HG03139 (cell line): ENCODE measurements around the gene SAE1.
A peak's percentile ranks its signal among the peaks of the same experiment; 100 is the strongest.

Experiments
- ATAC-seq: cut with Tn5 transposase; IDR thresholded peaks from one replicate; pipeline ENCODE4 v1.9.1; 2021; ENCODE audit not compliant: unreplicated experiment

The SAE1 gene

DNA sequence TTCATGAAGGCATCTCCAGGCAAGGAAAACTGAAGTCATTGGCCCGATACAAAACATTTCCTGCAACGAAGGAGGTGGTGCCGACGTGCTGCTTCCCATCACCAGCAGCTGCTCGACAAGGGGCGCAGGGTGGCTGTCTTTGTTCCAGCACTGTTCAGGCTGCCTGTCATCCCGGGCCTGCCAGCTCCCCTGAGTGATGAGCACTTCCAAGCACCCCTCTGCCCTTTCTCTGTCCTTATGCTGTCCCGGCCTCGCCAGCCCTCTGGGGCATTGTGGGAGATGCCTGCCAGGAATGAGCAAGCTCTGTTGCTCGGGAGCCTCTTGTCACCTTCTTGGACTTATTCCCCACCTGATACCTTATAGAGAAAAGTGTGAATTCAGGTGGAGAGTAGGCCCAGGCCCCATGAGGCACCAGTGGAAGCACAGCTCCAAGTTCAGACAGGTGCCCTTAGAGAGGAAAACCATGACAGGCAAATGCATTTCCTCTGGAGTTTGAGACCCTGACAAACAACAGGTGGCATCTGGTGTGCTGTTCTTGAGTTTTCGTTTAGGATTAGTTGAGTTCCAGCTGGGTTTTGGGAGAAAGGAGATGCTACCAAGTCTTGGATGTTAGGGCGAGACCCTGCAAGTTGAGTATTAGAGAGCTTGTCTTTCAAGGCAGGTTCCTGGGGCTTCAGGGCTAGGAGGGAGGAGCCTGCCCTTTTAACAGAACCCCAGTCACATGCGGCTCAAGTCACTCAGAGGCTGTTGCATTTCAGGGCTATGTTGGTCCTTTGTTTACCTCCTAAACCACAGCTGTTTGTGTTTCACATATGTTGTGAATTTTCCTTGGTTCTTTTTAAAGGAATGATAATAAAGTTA is 78.9 kb downstream of the SAE1 start:
- no peak for ATAC-seq

DNA sequence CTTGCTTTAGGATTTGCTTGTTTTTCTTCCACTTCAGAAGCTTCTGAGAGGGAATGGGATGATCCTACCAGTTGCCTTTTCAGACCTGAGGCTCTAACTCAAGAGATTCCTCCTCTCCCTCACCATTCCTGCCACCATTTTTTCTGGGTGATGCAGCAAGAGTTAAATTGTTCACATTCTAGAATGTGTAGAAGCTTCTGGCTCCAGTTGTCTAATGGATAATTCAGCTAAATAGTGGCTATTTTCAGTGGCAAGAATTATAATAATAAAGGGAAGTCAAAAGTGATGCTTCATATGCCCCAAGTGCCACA is 79.5 kb downstream of the SAE1 start:
- ATAC-seq, result no peak

DNA sequence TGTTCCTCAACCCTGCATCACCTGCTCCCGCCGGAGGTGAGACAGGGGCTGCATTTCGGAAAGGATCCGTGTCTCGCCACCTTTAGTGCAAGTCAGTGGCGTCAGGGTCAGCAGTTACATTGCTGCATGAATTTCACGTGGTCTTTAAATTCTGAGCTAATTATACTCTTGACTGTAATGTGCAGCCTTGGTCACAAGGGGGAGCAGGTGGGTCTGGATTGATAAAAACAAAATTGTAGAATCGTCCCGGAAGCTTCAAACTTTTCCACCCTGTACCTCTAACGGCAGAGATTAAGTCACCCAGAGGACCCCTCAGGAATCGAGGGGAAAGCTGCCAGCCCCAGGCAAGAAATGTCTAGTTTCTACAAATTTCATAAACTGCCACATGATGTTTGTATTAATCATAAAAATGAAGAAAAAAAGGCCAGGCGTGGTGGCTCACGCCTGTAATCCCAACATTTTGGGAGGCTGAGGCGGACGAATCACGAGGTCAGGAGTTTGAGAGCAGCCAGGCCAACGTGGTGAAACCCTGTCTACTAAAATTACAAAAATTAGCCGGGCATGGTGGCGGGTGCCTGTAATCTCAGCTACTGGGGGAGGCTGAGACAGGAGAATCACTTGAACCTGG is 80.2 kb downstream of the SAE1 start:
- no peak for ATAC-seq

DNA sequence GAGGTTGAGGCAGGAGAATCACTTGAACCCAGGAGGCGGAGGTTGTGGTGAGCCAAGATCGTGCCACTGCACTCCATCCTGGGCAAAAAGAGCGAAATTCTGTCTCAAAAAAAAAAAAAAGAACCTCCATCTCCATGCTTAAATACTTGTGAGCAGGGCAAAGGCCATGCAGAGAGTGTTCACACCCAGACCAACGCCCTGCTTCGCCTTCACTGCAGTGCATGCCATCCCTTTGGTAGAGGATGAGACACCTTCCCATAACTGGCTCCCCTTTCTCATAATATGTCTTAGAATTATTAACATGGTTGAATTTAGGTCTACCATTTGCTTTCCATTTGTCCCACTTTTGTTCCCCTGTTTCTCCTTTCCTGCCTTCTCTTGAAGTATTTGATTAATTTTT is 84.9 kb downstream of the SAE1 start:
- ATAC-seq, result no peak

DNA sequence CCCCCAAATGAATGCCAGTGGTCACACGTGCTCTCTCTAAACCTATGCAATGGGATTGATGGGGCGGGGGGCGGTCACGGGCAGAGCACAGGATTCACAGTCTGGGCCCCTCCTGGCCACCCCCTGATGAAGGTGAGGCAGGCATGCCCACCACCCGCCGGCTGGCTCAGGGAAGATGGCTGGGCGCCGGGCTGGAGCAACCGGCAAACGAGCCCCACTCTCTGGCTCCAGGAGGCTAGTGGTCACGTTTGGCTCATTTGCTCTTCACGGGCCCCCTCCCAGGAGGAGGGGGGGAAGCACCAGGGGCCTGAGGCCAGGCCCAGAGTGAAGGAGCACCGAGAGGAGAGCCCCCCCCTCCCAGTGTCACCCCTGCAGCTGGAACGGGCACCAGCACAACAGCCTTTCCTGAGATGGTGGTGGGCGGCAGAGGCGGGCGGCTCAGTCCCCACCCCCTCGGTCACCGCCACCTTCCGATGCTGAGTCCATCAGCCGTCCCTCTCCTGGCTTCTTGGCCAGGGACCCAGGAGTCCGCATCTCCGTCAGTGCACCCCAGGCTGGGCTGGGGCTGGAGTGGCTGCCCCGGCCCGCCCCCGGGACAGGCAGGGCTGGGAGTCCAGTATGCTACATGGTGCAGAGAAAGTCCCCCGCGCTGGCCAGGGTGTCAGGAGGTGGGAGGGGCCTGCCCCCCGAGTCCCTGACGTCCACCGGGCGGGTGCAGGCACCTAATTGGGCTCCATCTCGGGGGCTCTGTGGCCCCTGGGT is 90.6 kb downstream of the SAE1 start:
- no peak for ATAC-seq

DNA sequence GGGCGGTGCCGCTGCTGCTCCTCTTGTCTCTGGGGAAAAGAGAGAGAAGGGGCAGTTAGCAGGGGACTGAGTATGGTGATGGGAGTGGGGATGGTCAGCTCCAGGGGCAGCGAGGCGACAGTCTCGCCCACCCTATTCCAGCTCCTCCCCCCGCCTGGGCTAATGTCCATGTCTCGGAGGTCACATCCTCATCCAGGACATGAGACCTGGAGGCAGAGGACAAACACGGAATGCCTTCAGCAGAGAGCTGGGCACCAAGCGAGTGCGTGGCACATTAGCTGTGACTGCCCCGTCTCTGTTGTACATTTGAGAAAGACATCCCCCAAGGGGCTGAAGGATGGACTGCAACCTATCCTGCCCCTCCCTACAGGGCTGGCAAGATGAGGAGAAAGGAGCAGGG is 91.3 kb downstream of the SAE1 start:
- ATAC-seq, result no peak

DNA sequence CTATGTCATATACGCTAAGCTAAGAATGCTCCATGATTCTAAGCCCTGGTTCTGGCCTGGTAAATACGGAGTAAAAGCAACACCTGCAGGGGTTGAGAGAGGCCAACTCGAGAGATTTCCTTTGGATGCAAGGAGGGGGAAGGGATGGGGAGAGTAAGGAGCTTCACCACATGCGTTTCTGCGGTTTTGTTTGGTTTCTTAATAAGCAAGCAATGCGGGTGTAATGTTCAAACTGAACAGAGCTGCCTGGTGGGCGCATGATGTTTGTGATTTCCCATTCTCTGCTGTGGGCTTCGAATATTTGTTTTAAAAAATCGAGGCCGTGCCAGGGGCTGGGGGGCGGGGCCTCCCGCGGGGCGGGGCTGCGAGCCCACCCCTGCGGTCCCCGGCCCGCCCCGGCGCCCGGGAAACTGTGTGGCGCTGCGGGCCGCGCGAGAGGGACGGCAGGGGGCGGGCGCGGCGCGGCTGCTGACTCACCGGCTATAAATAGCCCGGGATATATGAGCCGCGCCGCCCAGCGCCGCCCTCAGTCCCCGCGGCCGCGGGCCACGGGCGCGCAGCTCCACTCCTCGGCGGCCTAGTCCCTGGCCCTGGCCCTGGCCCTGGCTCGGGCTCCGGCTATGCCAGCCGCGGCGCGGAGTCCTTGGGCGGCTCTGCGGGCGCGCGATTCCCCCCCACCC is 95.3 kb downstream of the SAE1 start:
- ATAC-seq, result peak; percentile 36

DNA sequence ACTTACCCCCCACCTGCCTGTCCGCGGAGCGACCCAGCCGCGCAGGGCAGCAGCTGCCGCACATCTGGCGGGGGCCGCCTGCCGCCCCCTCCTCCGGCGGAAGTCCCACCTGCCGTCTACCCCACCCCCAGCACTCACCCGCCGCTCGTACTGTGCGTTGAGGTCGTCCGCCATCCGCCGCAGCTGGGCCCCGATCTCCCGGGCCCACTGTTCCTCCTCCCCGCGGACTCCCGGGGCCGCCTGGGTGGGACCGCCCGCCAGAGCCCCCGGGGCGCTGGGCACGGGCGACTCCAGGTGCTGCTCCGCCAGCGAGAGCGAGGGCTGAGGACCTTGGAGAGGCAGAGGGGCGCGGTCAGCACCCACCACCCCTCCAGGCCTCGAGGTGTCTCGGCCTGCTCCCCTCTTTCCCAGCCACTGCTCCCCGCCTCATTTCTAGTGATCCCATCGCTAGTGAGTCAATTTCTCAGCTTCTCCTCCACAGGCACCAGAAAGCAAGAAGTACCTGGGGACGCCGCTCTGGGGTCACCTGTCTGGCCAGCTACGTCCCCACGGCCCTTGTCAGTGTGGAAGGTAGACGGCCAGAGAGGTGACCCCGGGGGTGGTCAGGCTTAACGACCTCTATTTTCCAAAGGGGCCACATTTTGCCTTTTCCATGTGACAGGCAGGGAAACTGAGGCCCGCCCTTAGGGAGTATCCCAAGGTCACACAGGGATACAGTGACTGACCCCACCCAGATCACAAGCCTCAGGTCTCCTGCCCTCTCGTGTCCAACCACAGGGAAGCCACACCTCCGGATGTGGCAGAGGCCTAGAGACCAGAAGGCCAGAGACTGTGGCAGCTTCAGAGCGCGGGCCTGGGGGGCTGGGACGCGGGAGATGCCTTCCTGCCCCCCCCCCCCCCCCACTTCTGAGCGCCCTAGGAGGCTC is 96.1 kb downstream of the SAE1 start:
- ATAC-seq, result peak; percentile 6

DNA sequence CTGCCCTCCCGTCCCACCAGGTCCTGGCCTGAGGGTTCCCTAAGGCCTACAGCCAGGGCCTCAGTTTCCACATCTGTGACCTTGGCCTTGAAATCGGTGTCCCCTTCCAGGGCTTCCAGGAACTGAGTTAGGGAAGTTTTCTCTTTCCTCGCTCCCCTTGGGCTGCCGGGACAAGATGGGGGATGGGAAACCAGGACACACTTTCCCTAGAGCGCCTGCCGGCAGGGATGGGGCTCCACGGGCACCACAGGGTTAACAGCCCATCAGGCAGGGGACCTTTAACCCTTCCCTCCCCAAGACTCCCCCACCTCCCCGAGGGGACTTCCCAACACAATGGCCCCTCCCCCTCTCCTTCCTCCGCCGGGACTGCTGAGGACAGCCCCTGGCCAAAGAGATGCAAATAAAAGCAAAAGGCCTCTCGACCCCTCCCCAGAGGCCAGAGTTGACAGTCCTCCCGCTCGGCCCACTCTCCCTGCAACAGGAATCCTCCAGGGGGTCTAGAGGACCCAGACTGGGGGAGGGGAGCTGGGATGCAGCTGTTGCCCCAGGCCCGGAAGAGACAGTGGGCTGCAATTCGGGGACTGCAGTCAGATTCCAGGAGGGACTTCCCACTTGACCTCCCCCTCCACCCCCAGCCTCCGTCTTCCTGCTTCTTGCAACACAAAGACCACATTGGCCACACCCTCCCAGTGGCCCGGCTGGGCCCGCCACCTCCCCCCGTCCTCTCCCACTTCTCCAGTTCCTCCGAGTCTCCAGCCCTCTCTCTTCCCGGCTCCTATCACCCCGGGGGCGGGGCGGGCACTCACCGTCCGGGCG is 96.9 kb downstream of the SAE1 start:
- ATAC-seq, result no peak

DNA sequence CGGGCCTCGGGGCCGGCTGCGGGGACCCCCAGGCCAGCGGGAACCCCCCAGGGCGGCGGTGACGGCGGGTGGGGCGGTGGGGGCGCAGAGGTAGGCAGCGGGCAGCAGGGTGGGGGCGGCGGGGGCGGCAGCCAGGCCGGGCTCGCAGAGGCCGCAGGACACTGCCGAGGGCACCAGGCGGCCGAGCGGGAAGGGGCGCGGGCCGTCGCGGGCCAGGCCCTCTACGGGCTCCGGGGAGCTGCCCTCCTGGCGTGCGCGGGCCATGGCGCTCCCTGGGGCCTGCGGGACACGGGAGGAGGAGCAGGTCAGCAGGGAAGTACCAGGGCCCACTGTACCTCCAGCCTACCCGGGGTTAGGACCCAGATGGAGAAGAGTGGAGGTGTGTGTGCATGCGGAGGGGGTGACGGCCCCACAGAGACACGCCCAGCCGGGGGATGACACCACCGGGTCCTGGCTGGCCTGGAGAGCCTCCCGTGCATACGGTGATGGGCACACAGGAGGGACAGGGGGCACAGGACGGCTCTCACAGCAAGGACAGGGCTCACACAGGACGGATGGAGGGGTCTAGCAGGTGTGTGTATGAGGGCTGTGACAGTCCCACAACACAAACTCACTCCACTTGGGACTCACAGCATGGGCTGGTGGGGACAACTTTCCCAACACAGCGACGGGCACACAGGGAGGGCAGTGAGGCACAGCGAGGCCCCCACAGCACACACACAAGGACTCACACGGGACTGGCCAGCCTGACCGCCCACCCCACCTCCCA is 97.7 kb downstream of the SAE1 start:
- no peak for ATAC-seq

DNA sequence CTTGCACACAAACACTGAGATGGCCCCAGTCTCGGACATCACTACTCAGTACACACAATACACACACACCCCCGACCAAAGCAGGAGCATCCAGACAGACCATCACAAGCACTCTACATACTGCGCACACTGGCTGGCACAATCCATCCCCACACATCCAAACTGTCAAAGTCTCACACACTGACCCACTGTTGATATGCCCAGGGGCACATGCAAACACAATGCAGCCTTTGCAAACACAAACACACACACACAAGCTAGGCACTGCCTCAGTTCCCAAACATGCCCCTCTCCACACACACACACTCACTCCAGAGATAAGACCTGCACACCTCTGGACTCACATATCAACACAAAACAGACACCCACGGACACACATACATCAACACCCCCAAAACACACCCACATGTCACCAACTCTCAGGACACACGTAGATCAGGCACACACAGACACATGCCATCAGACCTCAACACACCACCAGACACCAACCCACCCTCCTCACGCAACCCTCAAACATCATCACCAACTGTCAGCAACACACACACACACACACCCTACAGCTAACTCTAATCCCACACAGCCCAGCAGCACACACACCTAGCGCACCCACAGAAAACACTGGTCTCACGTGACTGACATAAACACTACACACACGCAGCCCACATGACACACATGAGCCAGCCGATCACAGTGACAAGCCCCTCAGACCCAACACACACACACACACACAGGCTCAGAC is 98.5 kb downstream of the SAE1 start:
- ATAC-seq, result no peak

DNA sequence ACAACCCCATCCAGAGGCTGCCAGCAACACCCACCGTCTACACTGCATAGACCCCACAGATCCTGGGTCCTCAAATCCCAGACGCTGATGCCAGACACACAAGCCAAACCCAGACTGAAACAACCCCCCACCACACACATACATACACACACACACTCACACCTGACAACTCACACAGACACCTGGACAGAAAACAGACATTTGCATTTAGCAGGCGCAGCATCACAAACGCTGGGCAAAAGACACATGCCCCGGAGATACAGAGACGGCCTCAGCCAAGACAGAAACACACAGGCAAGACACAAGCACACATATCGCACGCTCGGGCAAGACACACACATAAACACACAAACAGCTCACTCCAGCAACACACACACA is 99.0 kb downstream of the SAE1 start:
- ATAC-seq, result no peak

DNA sequence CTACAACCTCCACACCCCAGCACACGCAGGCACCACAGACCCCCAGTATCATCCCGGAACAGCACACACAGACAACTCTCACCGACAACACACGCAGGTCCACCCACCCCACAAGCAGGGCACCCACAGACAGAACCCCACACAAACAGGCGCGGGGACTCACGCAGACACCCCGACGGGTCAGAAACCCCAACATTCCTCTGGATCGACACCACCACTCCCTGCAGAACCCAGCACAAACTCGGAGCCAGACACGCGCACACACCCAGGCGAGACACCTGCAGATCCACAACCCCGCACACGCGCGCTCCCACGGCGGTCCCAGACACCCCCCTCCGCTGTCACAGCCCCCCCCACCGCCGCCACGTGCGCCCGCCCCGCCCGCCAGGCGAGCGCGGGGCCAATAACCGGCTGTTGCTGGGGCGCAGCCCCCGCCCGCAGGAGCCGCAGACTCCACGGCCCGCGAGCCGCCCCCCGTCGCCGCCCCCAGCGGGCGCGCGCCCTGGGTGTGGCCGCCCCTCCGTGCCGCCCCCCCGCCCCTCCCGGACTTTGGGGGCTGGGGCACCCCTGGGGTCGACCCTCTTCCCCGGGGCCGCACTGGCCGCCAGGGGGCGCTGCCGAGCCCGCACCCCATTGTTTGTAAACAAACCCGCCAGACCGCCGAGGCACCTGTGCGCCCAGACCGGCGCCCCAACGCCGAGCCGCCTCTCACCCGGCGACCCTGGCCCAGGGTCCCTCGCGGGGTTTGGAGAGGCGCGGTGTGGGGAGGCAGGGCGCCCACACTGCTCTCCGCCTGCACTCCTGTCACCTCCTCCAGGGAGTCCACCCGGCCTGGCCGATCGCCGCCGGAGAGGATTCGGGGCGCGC is 99.7 kb downstream of the SAE1 start:
- no peak for ATAC-seq

DNA sequence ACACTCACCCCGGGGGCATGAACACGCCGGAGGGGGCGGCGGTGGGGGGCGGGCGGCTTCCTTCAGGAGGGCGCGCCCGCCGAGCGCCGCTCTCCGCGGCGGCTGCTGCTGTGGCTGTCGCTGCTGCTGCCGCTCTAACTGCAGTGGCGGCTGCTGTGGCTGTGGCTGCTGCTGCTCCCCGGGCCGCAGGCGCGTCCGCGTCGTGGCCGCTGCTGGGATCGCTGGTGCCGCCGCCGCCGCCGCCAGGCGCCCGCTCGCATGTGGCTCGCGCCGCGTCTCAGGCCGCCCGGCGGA is 100.2 kb downstream of the SAE1 start, which contains the start of gene BBC3:
Gene BBC3, minus strand, starts transcription at position 279 of the 294 bp plus-strand sequence. CDS start 2,768 bp downstream, outside the sequence.
- no peak for ATAC-seq

DNA sequence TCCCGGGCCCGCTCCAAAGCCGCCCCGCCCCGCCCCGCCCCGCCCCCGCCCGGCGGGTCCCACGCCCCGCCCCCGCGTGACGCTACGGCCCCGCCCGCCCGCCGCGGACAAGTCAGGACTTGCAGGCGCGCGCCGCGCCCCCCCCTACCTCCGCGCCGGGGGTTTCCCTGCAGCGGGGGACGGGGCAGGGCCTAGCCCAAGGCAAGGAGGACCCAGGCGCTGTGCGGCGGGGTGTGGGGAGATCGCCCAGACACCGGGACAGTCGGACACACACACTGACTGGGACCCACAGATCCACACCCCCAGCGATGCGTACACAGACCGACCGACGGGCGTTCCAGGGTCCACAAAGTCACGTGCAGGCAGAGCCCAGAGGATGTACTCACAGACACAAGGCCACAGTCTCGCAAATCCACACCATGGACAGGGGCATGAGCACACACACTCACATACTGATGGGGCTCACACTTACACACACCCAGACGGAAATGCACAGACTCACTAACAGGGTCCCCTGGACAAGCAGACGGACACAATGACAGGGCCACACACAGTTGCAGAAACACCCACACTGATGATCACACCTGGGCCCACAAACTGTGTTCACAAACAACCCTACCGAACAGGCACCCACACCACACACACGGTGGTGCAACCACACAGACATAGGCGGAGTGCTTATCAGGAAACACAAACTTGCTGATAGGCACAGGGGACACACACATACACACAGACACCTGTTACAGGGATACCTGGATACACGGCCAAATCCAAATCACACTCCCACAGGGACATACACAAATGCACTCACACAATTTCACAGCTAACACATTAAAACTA is 100.8 kb downstream of the SAE1 start:
- ATAC-seq, result no peak

DNA sequence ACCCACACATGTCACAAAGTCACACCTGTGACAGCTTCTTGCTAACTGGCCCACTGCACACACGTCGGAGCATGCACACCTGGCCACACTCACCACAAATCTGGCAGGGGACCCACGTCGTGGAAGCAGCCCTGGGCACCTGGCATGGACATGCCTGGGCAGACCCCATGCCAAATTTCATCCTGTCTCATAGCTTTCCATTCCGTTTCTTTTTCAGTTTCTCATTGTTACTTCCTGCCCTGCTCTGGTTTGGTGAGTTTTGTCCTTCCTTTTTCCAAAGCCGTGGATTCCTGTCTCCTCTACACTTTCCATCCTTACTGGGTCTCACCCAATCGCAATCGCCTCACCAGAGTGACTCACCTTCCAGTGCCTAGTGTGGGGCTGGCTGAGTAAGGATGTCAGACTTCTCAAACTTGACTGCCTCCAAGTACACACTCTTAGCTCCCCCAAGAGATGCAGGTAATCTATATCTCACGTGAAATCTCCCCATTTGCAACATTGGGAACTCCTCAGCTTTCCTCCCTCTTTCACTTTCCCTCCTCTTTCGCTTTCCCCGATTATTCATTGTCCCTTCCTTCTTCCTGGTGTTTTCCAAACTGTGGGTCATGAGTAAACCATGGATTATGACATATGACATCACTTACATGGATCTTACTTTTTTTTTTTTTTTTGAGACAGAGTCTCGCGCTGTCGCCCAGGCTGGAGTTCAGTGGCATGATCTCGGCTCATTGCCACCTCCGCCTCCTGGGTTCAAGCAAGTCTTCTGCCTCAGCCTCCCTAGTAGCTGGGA is 102.0 kb downstream of the SAE1 start:
- ATAC-seq, result no peak
